Astrocyte of the spinal cord (primary cell): ENCODE data around the gene SMARCA1.
A peak's percentile ranks its signal among the peaks of the same experiment; 100 is the strongest.

ENCODE experiments used
- DNase-seq: peaks from one replicate; pipeline ENCODE4 v3.0.0; 2011; ENCODE audit warnings: low read depth, low spot score
- H3K4me3 ChIP-seq: 2 replicates; pipeline ENCODE4 v1.5.1; 2011; ENCODE audit warnings: low read depth, mild to moderate bottlenecking, low read length, moderate library complexity
- CTCF ChIP-seq: IDR thresholded peaks from 2 replicates; pipeline ENCODE4 v1.5.1; 2012; ENCODE audit warnings: low read depth, mild to moderate bottlenecking, low read length, inconsistent platforms
- in situ Hi-C: cut with HindIII; loops from 2 replicates; pipeline ENCODE4 v1.10.0; 2017; ENCODE audit warnings: low sequenced_read_pairs

The SMARCA1 gene

DNA sequence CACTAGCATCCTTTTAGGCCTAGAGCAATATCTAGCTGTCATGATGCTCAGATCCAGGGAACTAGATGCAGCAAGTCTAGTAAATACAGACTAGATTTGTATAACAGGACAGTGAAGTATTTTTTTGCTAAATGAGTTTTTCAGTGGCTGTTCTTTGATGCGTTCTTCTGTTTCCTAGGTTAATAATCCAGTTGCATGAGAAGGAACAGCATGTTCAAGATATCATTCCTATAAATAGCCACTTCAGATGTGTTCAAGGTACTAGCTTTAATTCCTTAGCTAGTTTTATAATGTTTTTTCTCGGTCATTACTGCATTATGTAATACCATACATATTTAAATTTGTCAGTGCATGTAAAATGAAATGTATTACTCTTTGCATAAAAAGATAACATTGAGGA, 21.5 kb upstream of the SMARCA1 start:
- in situ Hi-C loops, result no loop called here
- TF ChIP-seq CTCF, result no peak

GRCh38 chrX:129540722-129541184, 17.5 kb upstream of the SMARCA1 start:
- H3K4me3 ChIP-seq, result peak overlapping the region; percentile 58

More for the DNA sequence above, 21.5 kb upstream of the SMARCA1 start:
- H3K4me3 ChIP-seq, result no peak overlapping the region
- DNase-seq, result no peak

GRCh38 chrX:129540068-129540653, 16.9 kb upstream of the SMARCA1 start, which contains the start of gene OCRL:
TSS of gene OCRL (plus strand) at chrX:129540259. CDS start at chrX:129540440, 181 bp downstream.
- peak within 1 kb of the TSS; percentile 58 for H3K4me3 ChIP-seq
- peak; percentile 64 for DNase-seq
- in situ Hi-C loops, result no loop called here
- TF ChIP-seq CTCF, result peak; percentile 77

More at GRCh38 chrX:129540722-129541184, 17.5 kb upstream of the SMARCA1 start:
- no peak for DNase-seq
- no peak for TF ChIP-seq CTCF
- in situ Hi-C loops, result no loop called here

DNA sequence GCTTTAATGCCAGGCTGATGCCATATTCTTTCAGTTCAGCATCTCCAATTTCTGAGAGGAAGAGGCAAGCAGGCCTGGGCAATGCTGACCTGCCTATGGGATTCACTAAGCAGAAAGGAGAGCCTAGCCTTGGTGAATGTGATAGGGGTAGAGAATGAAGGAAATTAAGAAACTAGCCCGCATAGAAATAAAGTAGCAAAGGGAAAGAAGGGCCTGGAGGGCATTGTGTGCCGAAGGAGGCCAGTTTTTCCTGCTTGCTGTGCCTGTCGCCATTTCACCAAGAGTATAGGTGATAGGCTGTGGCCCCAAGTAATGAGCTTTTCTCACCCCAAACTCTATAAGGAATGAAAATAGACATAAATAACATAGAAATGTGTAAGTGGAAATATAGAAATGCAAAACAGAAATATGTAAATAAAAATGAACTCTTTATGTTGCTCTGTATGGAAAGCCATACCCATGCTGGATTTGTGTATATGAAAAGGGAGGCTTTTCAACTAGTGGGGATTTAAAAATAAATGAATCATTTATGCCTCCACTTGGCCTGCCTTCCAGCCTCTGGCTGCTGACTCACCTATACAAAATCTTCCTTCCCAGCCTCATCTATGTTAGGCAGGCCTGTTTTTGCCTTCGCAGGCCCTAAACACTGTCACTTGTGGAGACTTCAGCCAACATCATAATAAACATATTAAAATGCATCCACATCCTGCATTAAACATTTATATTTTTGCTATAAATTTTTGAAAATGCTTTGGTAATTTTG, 11.7 kb upstream of the SMARCA1 start:
- no peak for DNase-seq
- no peak overlapping the region for H3K4me3 ChIP-seq
- in situ Hi-C loops, result no loop called here
- TF ChIP-seq CTCF, result no peak

DNA sequence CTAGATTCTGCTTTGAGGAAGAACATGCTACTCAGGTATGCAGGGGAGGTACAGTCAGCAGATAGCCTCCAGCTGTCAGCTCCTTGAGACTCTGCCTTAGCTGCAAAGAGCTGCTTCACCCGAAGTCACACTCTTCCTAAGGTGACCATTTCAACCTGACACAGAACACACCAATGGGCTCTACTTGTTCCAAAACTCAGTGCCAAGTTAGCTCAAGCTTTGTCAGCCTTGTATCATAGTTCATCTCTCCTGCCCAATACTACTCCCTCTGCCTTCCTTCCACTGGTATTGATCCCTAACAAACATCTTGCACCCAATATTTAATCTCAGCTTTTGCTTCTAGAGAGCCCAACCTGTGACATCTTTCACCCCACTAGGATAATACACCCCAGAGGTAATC, 7.8 kb upstream of the SMARCA1 start:
- TF ChIP-seq CTCF, result no peak
- in situ Hi-C loops, result no loop called here
- H3K4me3 ChIP-seq, result no peak overlapping the region
- no peak for DNase-seq

DNA sequence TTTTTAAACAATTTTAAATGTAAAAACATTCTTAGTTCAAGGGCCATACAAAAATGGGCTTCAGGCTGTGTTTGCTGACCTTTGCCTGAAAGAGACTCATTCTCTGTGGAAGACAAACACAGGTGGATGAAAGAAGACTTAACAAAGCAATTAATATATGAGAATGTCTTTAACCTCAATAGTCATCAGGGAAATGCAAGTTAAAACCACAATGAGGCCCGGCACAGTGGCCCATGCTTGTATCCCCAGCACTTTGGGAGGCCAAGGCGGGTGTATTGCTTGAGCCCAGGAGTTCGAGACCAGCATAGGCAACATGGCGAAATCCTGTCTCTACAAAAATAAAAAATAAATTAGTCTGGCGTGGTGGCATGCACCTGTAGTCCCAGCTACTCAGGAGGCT, 7.1 kb upstream of the SMARCA1 start:
- in situ Hi-C loops, result no loop called here
- no peak for DNase-seq
- no peak overlapping the region for H3K4me3 ChIP-seq
- TF ChIP-seq CTCF, result no peak
